ENCODE measurements around the gene LUC7L.

LUC7L gene

DNA sequence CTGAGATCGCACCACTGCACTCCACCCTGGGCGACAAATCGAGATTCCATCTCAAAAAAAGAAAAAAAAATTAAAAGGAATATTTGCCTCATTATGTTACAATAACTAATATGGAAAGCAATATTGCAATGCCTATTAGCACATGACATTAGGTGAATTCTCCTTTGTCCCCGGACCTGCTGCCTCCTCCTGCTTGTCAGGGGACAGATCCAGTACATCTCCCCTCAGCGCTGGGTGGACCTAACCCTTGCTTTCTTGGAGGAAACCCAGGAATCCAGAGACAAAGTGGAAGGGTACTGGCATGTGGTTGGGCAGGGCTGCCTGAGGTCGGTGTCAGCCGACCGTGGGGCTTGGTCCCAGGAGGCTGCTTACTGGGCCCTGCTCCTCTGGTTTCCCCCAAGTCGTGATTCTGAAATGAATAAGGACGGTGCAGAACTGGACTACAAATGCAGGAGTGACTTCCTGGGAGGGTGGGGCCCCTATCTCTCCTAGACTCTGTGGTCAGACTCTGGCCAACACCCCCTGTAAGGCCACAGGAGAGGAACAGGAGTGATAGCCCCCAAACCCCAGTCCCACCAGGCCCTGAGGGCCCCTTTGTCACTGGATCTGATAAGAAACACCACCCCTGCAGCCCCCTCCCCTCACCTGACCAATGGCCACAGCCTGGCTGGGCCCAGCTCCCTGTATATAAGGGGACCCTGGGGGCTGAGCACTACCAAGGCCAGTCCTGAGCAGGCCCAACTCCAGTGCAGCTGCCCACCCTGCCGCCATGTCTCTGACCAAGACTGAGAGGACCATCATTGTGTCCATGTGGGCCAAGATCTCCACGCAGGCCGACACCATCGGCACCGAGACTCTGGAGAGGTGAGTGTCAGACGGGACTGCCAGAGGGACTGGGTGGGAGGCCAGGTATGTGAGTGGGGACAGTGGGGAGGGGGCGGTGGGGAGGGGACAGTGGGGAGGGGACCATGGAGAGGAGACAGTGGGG is 76.8 kb downstream of the LUC7L start, which contains the start of gene HBZ:
TSS of gene HBZ (plus strand) at position 504 of the 988 bp plus-strand sequence. CDS start at position 770, 266 bp downstream.
- H3K27me3 Mint-ChIP-seq: peaks cover 18% of the 10 kb centered on the region
- H3K36me3 Mint-ChIP-seq: no peaks in the 10 kb centered on the region
- no peak for ATAC-seq (ENCODE audit: low read depth)
- peaks cover 10% of the 10 kb centered on the region for H3K4me1 Mint-ChIP-seq
- H3K9me3 Mint-ChIP-seq: no peaks in the 10 kb centered on the region
- no peak for DNase-seq (ENCODE audit: low spot score in 2 of 2)
- H3K27ac Mint-ChIP-seq: peak within 1 kb of the TSS; percentile 42
- H3K4me3 Mint-ChIP-seq: peak within 1 kb of the TSS; percentile 66

GRCh38 chr16:149024-149660 is 80.1 kb downstream of the LUC7L start:
- no peak for DNase-seq (ENCODE audit: low spot score in 2 of 2)
- Mint-ChIP-seq H3K27ac (no peak overlapping the region), H3K27me3 (peaks cover 16% of the 10 kb centered on the region), H3K4me3 (no peak overlapping the region), H3K36me3 (no peaks in the 10 kb centered on the region), H3K4me1 (peaks cover 3% of the 10 kb centered on the region), H3K9me3 (no peaks in the 10 kb centered on the region)
- no peak for ATAC-seq (ENCODE audit: low read depth)

- Mint-ChIP-seq H3K4me3 (no peak overlapping the region), H3K4me1 (no peaks in the 10 kb centered on the region), H3K9me3 (no peaks in the 10 kb centered on the region), H3K36me3 (no peaks in the 10 kb centered on the region), H3K27ac (no peak overlapping the region), H3K27me3 (peaks cover 15% of the 10 kb centered on the region)
- DNase-seq (ENCODE audit: low spot score in 2 of 2): no peak
- no peak for ATAC-seq (ENCODE audit: low read depth)
Observed at GRCh38 chr16:146646-147045, 82.6 kb downstream of the LUC7L start.

GRCh38 chr16:144797-145252 is 84.4 kb downstream of the LUC7L start:
- no peak for DNase-seq (ENCODE audit: low spot score in 2 of 2)
- H3K4me1 Mint-ChIP-seq: no peaks in the 10 kb centered on the region
- ATAC-seq (ENCODE audit: low read depth): no peak
- no peaks in the 10 kb centered on the region for H3K36me3 Mint-ChIP-seq
- peaks cover 15% of the 10 kb centered on the region for H3K27me3 Mint-ChIP-seq
- no peak overlapping the region for H3K4me3 Mint-ChIP-seq
- no peaks in the 10 kb centered on the region for H3K9me3 Mint-ChIP-seq
- H3K27ac Mint-ChIP-seq: no peak overlapping the region

GRCh38 chr16:143456-143855 is 85.8 kb downstream of the LUC7L start:
- Mint-ChIP-seq H3K9me3 (no peaks in the 10 kb centered on the region), H3K36me3 (no peaks in the 10 kb centered on the region), H3K4me1 (no peaks in the 10 kb centered on the region), H3K27me3 (peaks cover 11% of the 10 kb centered on the region), H3K4me3 (no peak overlapping the region), H3K27ac (no peak overlapping the region)
- no peak for ATAC-seq (ENCODE audit: low read depth)
- no peak for DNase-seq (ENCODE audit: low spot score in 2 of 2)

GRCh38 chr16:143047-143446 is 86.2 kb downstream of the LUC7L start:
- H3K4me3 Mint-ChIP-seq: no peak overlapping the region
- no peak for ATAC-seq (ENCODE audit: low read depth)
- H3K4me1 Mint-ChIP-seq: no peaks in the 10 kb centered on the region
- no peaks in the 10 kb centered on the region for H3K36me3 Mint-ChIP-seq
- H3K9me3 Mint-ChIP-seq: no peaks in the 10 kb centered on the region
- DNase-seq (ENCODE audit: low spot score in 2 of 2): no peak
- no peak overlapping the region for H3K27ac Mint-ChIP-seq
- H3K27me3 Mint-ChIP-seq: peaks cover 11% of the 10 kb centered on the region

DNA sequence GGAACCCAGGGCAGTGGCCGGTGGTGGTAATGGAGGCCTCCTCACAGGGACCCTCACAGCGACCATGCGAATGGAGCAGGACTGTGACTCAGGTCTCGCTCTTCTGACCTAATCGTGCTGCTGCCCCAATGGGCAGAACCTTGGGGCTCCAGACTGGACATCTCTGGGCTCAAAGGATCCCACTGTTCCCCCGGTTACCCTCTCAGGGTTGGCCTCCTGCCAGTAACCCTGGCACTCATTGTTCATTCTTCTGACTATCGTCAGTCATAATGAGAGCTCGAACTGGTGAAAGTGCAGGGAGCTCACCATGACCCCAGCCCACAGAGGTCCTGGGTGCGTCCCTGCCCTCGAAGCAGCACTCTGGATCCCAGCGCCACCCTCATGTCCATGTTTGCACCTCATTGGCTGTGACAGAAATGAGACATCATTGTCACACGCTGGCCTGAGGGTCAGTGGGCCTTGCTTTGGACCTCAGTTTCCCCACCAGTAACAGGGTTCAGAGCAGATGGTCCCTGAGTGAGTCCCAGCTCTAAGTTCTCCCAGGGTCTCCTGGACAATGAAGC is 86.8 kb downstream of the LUC7L start:
- no peak for ATAC-seq (ENCODE audit: low read depth)
- DNase-seq (ENCODE audit: low spot score in 2 of 2): no peak
- H3K4me3 Mint-ChIP-seq: no peak overlapping the region
- H3K4me1 Mint-ChIP-seq: no peaks in the 10 kb centered on the region
- no peaks in the 10 kb centered on the region for H3K9me3 Mint-ChIP-seq
- H3K27ac Mint-ChIP-seq: no peak overlapping the region
- peaks cover 11% of the 10 kb centered on the region for H3K27me3 Mint-ChIP-seq
- no peaks in the 10 kb centered on the region for H3K36me3 Mint-ChIP-seq

- no peaks in the 10 kb centered on the region for H3K9me3 Mint-ChIP-seq
- ATAC-seq (ENCODE audit: low read depth) (no peak), DNase-seq (ENCODE audit: low spot score in 2 of 2) (no peak)
- peaks cover 11% of the 10 kb centered on the region for H3K27me3 Mint-ChIP-seq
- peaks cover 2% of the 10 kb centered on the region for H3K36me3 Mint-ChIP-seq
- no peak overlapping the region for H3K4me3 Mint-ChIP-seq
- H3K4me1 Mint-ChIP-seq: peaks cover 4% of the 10 kb centered on the region
- H3K27ac Mint-ChIP-seq: no peak overlapping the region
Observed at GRCh38 chr16:140175-140857, 88.9 kb downstream of the LUC7L start.

All from memory B cell (primary cell).